Naive thymus-derived CD4-positive, alpha-beta T cell (primary cell): ENCODE results near the gene SCG5. TPM values are rescaled to one million over a fixed set of nuclear protein-coding genes. Genes with fewer than 3 reads are reported as not detected.

ENCODE experiments used
- ATAC-seq: fragments of 150-1000 bp; cut with Tn5 transposase; 2 replicates; pipeline ENCODE4 v1.10.0; 2021; ENCODE audit warnings: mild to moderate bottlenecking, moderate library complexity
- CTCF ChIA-PET: fragments of 350-600 bp; sonication (Branson Sonifier 250); formaldehyde crosslinking; loops from one replicate; lab custom pipeline; 2021; ENCODE audit warnings: antibody characterized with exemption; lab: Charles Lee
- POLR2A ChIA-PET: fragments of 350-600 bp; sonication (Branson Sonifier 250); formaldehyde crosslinking; loops from one replicate; lab custom pipeline; 2021; ENCODE audit warnings: antibody characterized with exemption, inconsistent platforms; lab: Charles Lee
- DNase-seq, 9 donors: peaks; one replicate each; pipeline versions ENCODE4 v3.0.0 to v3.0.0-alpha.2; 2020 to 2022; ENCODE audit warnings: mixed read lengths in 1 of 9
- H3K27ac ChIP-seq: one replicate; pipeline ENCODE4 v1.7.0; 2013; ENCODE audit warnings: mild to moderate bottlenecking, low read depth, low read length, moderate library complexity
- H3K27me3 ChIP-seq, 2 donors: one replicate each; pipeline ENCODE4 v1.7.0; 2013; ENCODE audit warnings: low read length in 2 of 2, mild to moderate bottlenecking in 2 of 2, moderate library complexity in 2 of 2; ENCODE audit not compliant: control insufficient read depth in 2 of 2, insufficient read depth in 2 of 2
- H3K36me3 ChIP-seq, 3 experiments: 1 replicate in 2 of 3; 2 replicates in 1 of 3; pipeline ENCODE4 v1.7.0; 2013; ENCODE audit warnings: low read length in 3 of 3, mild to moderate bottlenecking in 3 of 3, moderate library complexity in 1 of 3; ENCODE audit not compliant: insufficient read depth in 3 of 3, control insufficient read depth in 2 of 3
- H3K4me1 ChIP-seq, 2 donors: one replicate each; pipeline ENCODE4 v1.7.0; 2013; ENCODE audit warnings: low read length in 2 of 2, mild to moderate bottlenecking in 2 of 2, moderate library complexity in 1 of 2; ENCODE audit not compliant: control insufficient read depth in 2 of 2, insufficient read depth in 2 of 2
- H3K4me3 ChIP-seq: 2 replicates; pipeline ENCODE4 v1.7.0; 2013; ENCODE audit warnings: mild to moderate bottlenecking, low read length
- H3K9me3 ChIP-seq, 3 experiments: 1 replicate in 2 of 3; 2 replicates in 1 of 3; pipeline ENCODE4 v1.7.0; 2013; ENCODE audit warnings: low read length in 3 of 3; ENCODE audit not compliant: control insufficient read depth in 2 of 3
- H3K27ac Mint-ChIP-seq, 9 donors: one replicate each; pipeline ENCODE4 v1.8.0; 2020 to 2022; ENCODE audit warnings: mixed read lengths in 9 of 9, mild to moderate bottlenecking in 8 of 9, moderate library complexity in 5 of 9, inconsistent platforms in 2 of 9
- H3K27me3 Mint-ChIP-seq, 5 donors: one replicate each; pipeline ENCODE4 v1.8.0; 2021 to 2022; ENCODE audit warnings: mixed read lengths in 5 of 5, mild to moderate bottlenecking in 1 of 5
- H3K36me3 Mint-ChIP-seq, 5 donors: one replicate each; pipeline ENCODE4 v1.8.0; 2020 to 2022; ENCODE audit warnings: mixed read lengths in 5 of 5, mild to moderate bottlenecking in 3 of 5, inconsistent platforms in 1 of 5
- H3K4me1 Mint-ChIP-seq, 7 donors: one replicate each; pipeline ENCODE4 v1.8.0; 2020 to 2022; ENCODE audit warnings: mixed read lengths in 7 of 7, mild to moderate bottlenecking in 3 of 7, inconsistent platforms in 1 of 7
- H3K4me3 Mint-ChIP-seq, 10 donors: one replicate each; pipeline ENCODE4 v1.8.0; 2020 to 2022; ENCODE audit warnings: mild to moderate bottlenecking in 10 of 10, mixed read lengths in 10 of 10, moderate library complexity in 6 of 10, inconsistent platforms in 2 of 10
- H3K9me3 Mint-ChIP-seq, 11 donors: one replicate each; pipeline ENCODE4 v1.8.0; 2020 to 2022; ENCODE audit warnings: mixed read lengths in 11 of 11, mild to moderate bottlenecking in 4 of 11, inconsistent platforms in 1 of 11, moderate library complexity in 1 of 11
- intact Hi-C, 2 donors: fragments of 100-400 bp; cut with micrococcal nuclease; formaldehyde crosslinking; loops; one replicate each; pipeline ENCODE4 v1.15.1; 2023
- polyA plus RNA-seq, 2 donors: library from polyadenylated mRNA; unstranded; fragments of 300-500 nt; fragmentation: Illumina TruSeq; gene quantifications; one replicate each; pipeline ENCODE4 v1.2.3, GENCODE V29; 2021
- total RNA-seq, 6 experiments: library from RNA in 5 of 6; stranded (reverse) in 5 of 6; gene quantifications; 1 replicate in 5 of 6; 2 replicates in 1 of 6; pipeline ENCODE4 v1.2.3 and lab custom pipeline; 2021 to 2026

The SCG5 gene
- total and polyA plus RNA-seq, 7 experiments from 2014 or later, result 0.37 to 2.8 (median 0.57) TPM; not detected in 2

DNA sequence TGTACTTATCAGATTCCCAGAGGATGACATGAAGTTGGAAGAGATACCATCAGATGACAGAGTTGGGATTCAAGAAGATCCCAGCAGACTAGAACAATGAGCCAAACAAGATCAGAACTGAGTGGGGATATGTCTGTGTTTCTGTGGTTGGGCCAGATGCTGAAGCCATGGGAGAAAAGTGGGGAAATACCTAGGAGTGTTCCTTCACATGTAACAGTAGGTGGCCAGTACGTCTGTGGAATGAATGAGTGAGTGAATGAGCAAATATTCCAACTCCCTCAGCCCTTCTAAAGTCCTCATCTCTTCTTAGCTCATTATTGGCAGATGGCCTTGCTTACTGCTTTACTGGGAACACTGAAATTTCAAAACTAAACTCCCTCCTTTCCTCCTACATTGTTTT is 44.1 kb downstream of the SCG5 start:
- no peak overlapping the region for H3K4me3 ChIP-seq
- H3K4me1 ChIP-seq, result no peaks in the 10 kb centered on the region
- Mint-ChIP-seq H3K27me3 (peaks cover 0 to 7% (median 0%) of the 10 kb centered on the region in 5 donors), H3K4me1 (peaks cover 0 to 6% (median 0%) of the 10 kb centered on the region in 7 donors), H3K9me3 (peaks cover 0 to 2% (median 0%) of the 10 kb centered on the region in 11 donors), H3K27ac (no peak overlapping the region), H3K4me3 (no peak overlapping the region), H3K36me3 (peaks cover 0 to 11% (median 0%) of the 10 kb centered on the region in 5 donors)
- DNase-seq, result no peak
- no peak for ATAC-seq
- no peaks in the 10 kb centered on the region for H3K36me3 ChIP-seq
- no peaks in the 10 kb centered on the region for H3K27me3 ChIP-seq
- H3K27ac ChIP-seq, result no peak overlapping the region
- intact Hi-C loops, result no loop called here
- ChIA-PET CTCF (no interaction called here), POLR2A (no interaction called here)
- H3K9me3 ChIP-seq, result no peaks in the 10 kb centered on the region

DNA sequence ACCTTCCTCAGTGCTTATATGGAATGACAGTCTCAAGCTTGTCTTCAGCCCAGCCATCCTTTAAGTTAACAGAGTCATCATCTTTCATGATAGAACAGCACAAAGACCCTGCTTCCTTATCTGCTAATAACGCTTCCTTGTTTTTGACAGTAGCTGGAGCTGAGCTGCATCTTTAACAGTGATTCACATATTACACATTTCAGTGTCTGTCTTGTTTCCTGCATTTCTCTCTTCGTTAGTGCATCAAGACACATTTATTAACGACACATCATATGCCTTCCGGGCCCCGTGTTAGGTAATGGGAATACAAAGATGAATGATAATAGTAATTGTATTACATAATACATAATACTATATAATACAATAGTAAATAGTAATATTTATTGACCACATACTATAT is 46.0 kb downstream of the SCG5 start:
- Histone ChIP-seq H3K9me3 (no peaks in the 10 kb centered on the region), H3K4me1 (no peaks in the 10 kb centered on the region), H3K27me3 (no peaks in the 10 kb centered on the region), H3K36me3 (no peaks in the 10 kb centered on the region), H3K27ac (no peak overlapping the region), H3K4me3 (no peak overlapping the region)
- H3K4me1 Mint-ChIP-seq, result peaks cover 0 to 6% (median 0%) of the 10 kb centered on the region in 7 donors
- POLR2A ChIA-PET, result no interaction called here
- no peak overlapping the region for H3K4me3 Mint-ChIP-seq
- CTCF ChIA-PET, result interaction anchor here (0.6 kb wide), 1 partner anchor 25 kb away, joined by 3 read pairs; no protein-coding TSS in a partner anchor
- peaks cover 0 to 11% (median 4%) of the 10 kb centered on the region in 5 donors for H3K27me3 Mint-ChIP-seq
- ATAC-seq (no peak), DNase-seq (no peak)
- H3K27ac Mint-ChIP-seq, result no peak overlapping the region
- H3K36me3 Mint-ChIP-seq, result peaks cover 0 to 11% (median 0%) of the 10 kb centered on the region in 5 donors
- H3K9me3 Mint-ChIP-seq, result peaks cover 0 to 2% (median 0%) of the 10 kb centered on the region in 11 donors
- intact Hi-C loops, result no loop called here

DNA sequence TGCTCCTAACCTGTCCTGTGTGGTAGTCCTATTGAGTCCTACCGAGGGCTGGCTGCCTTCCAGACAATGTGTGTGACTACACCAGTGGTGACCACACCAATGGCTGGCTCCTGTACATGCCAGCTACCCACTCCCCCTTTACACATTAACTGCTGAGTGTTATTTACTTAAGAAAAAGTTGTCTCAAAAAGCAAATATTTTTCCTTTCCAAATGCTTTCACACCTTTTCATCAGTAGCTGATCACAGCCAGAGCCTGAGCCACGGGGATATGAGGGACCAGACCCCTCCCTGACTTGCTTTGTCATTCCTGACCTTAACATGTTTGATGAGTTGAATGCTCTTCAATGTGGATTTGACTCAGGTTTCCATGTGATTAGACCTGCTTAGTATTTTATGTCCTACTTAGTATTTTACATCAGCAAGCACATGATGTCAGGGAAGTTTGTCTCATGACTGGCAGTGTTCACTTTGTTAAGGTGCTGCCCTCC is 46.7 kb downstream of the SCG5 start:
- H3K9me3 ChIP-seq, result no peaks in the 10 kb centered on the region

DNA sequence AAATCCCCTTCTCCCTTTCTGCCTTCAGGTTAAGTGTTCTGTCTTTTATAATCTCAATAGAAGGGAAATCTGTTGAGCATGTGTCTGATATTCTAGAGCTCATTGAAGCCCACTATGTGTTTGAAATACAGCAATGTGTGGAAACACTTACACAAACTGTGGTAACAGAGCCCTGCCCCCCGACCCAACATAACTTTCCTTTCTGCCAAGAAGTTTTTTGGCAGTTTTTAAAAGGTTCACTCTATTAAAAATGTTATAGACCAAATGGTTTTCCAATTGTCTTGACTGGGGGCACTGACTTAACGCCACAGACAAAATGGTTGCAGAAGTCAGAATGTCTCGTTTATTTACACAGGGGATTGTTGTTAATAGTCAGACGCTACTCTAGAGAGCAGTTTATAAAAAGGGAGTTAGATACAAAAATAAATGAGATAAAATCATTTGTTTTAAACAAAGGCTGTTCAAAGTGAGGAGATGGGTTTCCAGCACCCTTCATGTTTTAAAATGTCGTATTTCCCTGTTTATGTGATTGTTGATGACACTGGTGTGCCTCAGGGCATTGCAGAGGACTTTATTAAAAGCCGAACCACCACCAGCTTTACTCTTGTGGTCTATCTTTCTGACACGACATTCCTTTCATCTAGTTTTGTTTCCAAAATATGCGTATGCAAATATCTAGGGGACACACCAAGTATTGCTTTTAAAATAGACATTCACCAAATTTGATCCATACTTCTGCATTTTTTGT is 49.6 kb downstream of the SCG5 start:
- Histone ChIP-seq H3K9me3 (no peaks in the 10 kb centered on the region), H3K4me3 (no peak overlapping the region), H3K27me3 (no peaks in the 10 kb centered on the region), H3K36me3 (no peaks in the 10 kb centered on the region), H3K4me1 (no peaks in the 10 kb centered on the region), H3K27ac (no peak overlapping the region)
- intact Hi-C loops, result no loop called here
- no peak for ATAC-seq
- H3K4me1 Mint-ChIP-seq, result no peaks in the 10 kb centered on the region
- H3K9me3 Mint-ChIP-seq, result peaks cover 0 to 2% (median 0%) of the 10 kb centered on the region in 11 donors
- no peak overlapping the region for H3K27ac Mint-ChIP-seq
- POLR2A ChIA-PET, result no interaction called here
- CTCF ChIA-PET, result no interaction called here
- H3K27me3 Mint-ChIP-seq, result peaks cover 0 to 11% (median 8%) of the 10 kb centered on the region in 5 donors
- no peak for DNase-seq
- H3K36me3 Mint-ChIP-seq, result no peaks in the 10 kb centered on the region
- H3K4me3 Mint-ChIP-seq, result no peak overlapping the region

More for the DNA sequence above, 46.7 kb downstream of the SCG5 start:
- H3K4me3 ChIP-seq, result no peak overlapping the region
- Mint-ChIP-seq H3K27me3 (peaks cover 0 to 11% (median 7%) of the 10 kb centered on the region in 5 donors), H3K27ac (no peak overlapping the region), H3K4me1 (peaks cover 0 to 6% (median 0%) of the 10 kb centered on the region in 7 donors), H3K4me3 (no peak overlapping the region), H3K9me3 (peaks cover 0 to 2% (median 0%) of the 10 kb centered on the region in 11 donors), H3K36me3 (peaks cover 0 to 10% (median 0%) of the 10 kb centered on the region in 5 donors)
- ATAC-seq (no peak), DNase-seq (no peak)
- CTCF ChIA-PET, result no interaction called here
- POLR2A ChIA-PET, result no interaction called here
- H3K4me1 ChIP-seq, result no peaks in the 10 kb centered on the region
- intact Hi-C loops, result loop anchor here in 1 of 2 donors (2.0 kb wide), 1 partner anchor 25 kb away; no protein-coding TSS in a partner anchor
- no peak overlapping the region for H3K27ac ChIP-seq
- no peaks in the 10 kb centered on the region for H3K27me3 ChIP-seq
- no peaks in the 10 kb centered on the region for H3K36me3 ChIP-seq

DNA sequence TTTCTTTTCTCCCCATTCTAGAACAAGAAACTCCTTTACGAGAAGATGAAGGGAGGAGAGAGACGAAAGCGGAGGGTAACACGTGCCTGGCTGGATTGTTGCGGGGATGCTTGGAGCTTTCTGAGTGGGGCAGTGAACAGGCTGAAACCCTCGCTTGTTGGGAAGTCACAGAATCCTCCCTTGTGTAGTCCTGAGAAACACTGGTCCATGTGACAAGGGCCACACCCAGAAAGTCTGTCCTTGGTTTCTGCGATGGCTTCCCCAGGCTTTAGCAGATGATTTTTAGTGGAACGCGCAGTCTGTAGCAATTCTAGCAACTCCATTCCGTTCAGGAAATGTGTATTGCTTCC is 50.2 kb downstream of the SCG5 start:
- no peak overlapping the region for H3K27ac Mint-ChIP-seq
- POLR2A ChIA-PET, result no interaction called here
- intact Hi-C loops, result no loop called here

DNA sequence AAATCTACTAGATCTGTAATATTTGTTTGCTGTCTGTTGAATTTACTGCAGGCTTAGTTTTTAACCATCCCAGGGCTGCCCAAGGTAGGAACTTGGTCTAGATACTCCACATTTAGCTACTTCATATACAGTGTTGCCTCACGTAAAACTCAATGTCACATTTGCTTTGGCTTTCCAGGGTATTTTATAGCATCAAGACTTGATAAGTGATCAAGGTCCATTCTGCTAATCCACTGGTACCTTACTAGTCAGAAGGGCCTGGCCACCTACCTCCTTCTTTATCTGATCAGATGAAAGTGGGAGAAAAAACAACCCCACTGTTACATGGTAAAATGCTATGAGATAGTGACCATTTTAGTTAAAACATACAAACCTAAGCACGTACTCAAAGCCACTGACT is 50.8 kb downstream of the SCG5 start:
- no peak for ATAC-seq
- Histone ChIP-seq H3K4me3 (no peak overlapping the region), H3K36me3 (no peaks in the 10 kb centered on the region), H3K27me3 (no peaks in the 10 kb centered on the region), H3K4me1 (no peaks in the 10 kb centered on the region), H3K27ac (no peak overlapping the region), H3K9me3 (no peaks in the 10 kb centered on the region)
- Mint-ChIP-seq H3K4me3 (no peak overlapping the region), H3K27me3 (peaks cover 0 to 11% (median 8%) of the 10 kb centered on the region in 5 donors), H3K4me1 (no peaks in the 10 kb centered on the region), H3K36me3 (no peaks in the 10 kb centered on the region), H3K27ac (no peak overlapping the region), H3K9me3 (no peaks in the 10 kb centered on the region)
- ChIA-PET CTCF (no interaction called here), POLR2A (no interaction called here)
- intact Hi-C loops, result no loop called here
- no peak for DNase-seq

More for the DNA sequence above, 50.2 kb downstream of the SCG5 start:
- Histone ChIP-seq H3K27me3 (no peaks in the 10 kb centered on the region), H3K36me3 (no peaks in the 10 kb centered on the region), H3K27ac (no peak overlapping the region), H3K4me3 (no peak overlapping the region), H3K4me1 (no peaks in the 10 kb centered on the region), H3K9me3 (no peaks in the 10 kb centered on the region)
- no peaks in the 10 kb centered on the region for H3K36me3 Mint-ChIP-seq
- no peak for ATAC-seq
- no peak for DNase-seq
- CTCF ChIA-PET, result no interaction called here
- no peaks in the 10 kb centered on the region for H3K4me1 Mint-ChIP-seq
- H3K9me3 Mint-ChIP-seq, result peaks cover 0 to 2% (median 0%) of the 10 kb centered on the region in 11 donors
- no peak overlapping the region for H3K4me3 Mint-ChIP-seq
- H3K27me3 Mint-ChIP-seq, result peaks cover 0 to 11% (median 8%) of the 10 kb centered on the region in 5 donors
